GM06990 (cell line): Measurements from ENCODE around the gene GABRB2.

Source experiments
- DNase-seq: peaks from one replicate; pipeline ENCODE4 v3.0.0-alpha.2; 2011; ENCODE audit not compliant: insufficient read length; ENCODE audit errors: extremely low read depth
- H3K27me3 ChIP-seq: replicated peaks from 2 replicates; pipeline ENCODE4 v1.6.0; 2011; ENCODE audit warnings: low read length; ENCODE audit not compliant: control insufficient read depth, insufficient read depth
- H3K36me3 ChIP-seq: 2 replicates; pipeline ENCODE4 v1.5.1; 2011; ENCODE audit warnings: low read length; ENCODE audit not compliant: control insufficient read depth, insufficient read depth
- H3K4me3 ChIP-seq: replicated peaks from 2 replicates; pipeline ENCODE4 v1.5.1; 2011; ENCODE audit warnings: low read depth, mild to moderate bottlenecking, control low read depth, low read length
- TF ChIP-seq, protein P1 (sequence below): IDR thresholded peaks from 2 replicates; pipeline ENCODE4 v1.5.1; 2011; ENCODE audit warnings: low read length, control low read depth, mild to moderate bottlenecking, inconsistent platforms; ENCODE audit not compliant: insufficient read depth, poor library complexity, severe bottlenecking

The GABRB2 gene

DNA sequence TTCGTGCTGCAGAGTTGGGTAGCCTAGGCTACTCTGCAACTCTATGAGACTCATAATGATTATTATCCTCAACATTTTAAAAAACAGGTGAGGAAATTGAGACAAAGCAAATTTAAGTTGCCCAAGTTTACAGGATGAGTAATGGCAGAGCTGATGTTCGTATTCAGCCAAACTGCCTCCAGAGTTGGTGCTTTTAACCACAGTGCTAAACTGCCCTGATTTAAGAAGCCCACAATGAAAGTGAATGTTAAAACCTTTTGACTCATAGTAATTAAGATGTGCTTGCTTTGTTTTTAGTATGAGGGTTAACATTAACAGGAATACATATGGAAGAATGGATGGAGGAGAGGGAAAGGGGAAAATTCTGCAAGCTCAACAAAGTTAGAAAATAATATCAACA, 15.9 kb upstream of the GABRB2 start:
- no peaks in the 10 kb centered on the region for H3K36me3 ChIP-seq
- no peaks in the 10 kb centered on the region for H3K27me3 ChIP-seq
- TF ChIP-seq, protein P1, sequence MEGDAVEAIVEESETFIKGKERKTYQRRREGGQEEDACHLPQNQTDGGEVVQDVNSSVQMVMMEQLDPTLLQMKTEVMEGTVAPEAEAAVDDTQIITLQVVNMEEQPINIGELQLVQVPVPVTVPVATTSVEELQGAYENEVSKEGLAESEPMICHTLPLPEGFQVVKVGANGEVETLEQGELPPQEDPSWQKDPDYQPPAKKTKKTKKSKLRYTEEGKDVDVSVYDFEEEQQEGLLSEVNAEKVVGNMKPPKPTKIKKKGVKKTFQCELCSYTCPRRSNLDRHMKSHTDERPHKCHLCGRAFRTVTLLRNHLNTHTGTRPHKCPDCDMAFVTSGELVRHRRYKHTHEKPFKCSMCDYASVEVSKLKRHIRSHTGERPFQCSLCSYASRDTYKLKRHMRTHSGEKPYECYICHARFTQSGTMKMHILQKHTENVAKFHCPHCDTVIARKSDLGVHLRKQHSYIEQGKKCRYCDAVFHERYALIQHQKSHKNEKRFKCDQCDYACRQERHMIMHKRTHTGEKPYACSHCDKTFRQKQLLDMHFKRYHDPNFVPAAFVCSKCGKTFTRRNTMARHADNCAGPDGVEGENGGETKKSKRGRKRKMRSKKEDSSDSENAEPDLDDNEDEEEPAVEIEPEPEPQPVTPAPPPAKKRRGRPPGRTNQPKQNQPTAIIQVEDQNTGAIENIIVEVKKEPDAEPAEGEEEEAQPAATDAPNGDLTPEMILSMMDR, result no peak
- no peak overlapping the region for H3K4me3 ChIP-seq
- DNase-seq, result no peak

DNA sequence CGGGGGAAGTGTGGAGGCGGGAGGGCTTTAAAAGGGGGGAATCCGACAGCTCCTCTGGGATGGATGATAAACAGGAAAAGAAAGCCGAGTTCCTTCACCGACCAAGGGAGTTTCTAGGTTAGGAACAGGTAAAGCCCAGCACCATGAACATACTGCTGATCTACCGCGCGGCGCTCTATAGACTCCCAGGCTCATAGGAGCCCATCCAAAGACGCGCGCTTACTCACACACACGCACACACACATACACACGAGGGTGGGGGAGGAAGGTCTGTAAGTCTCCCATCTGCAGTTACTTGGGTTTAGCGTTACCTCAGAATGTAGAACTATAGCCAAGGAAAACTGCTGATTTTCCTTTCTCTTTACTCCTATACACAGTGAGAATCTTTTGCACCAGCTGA, 2.6 kb upstream of the GABRB2 start:
- H3K36me3 ChIP-seq, result no peaks in the 10 kb centered on the region
- H3K4me3 ChIP-seq, result no peak overlapping the region
- TF ChIP-seq, protein P1, result no peak
- no peak for DNase-seq
- H3K27me3 ChIP-seq, result peaks cover 2% of the 10 kb centered on the region

DNA sequence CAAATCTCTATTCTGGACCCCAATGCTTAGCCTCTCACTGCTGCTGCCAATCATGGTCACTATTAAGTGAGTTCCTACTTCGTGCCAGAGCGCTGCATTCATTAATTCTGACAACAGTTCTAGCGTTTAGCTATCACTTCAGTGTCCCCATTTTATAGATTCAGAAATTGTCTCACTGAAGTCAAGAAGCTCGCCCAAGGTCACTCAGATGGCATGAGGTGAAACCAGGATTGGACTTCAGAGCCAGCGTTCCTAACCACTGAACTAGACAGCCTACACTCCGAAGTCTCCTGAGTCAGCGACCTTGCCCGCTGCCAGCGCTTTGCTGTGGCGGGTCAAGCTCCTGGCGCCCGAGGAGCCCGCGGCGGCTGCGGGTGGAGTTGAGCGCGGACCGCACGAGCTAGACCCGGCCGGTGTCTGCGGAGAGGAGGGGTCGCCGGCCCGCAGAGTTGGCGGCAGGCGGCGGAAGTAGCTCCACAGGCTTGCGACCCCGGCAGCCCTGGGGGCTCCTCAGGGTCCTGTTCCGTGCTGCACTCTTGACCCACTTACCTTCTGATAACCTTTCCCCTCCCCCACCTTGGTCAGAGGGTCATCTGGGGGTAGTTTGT, 2.1 kb upstream of the GABRB2 start:
- no peak overlapping the region for H3K4me3 ChIP-seq
- peaks cover 2% of the 10 kb centered on the region for H3K27me3 ChIP-seq
- H3K36me3 ChIP-seq, result no peaks in the 10 kb centered on the region
- TF ChIP-seq, protein P1, result no peak
- no peak for DNase-seq

DNA sequence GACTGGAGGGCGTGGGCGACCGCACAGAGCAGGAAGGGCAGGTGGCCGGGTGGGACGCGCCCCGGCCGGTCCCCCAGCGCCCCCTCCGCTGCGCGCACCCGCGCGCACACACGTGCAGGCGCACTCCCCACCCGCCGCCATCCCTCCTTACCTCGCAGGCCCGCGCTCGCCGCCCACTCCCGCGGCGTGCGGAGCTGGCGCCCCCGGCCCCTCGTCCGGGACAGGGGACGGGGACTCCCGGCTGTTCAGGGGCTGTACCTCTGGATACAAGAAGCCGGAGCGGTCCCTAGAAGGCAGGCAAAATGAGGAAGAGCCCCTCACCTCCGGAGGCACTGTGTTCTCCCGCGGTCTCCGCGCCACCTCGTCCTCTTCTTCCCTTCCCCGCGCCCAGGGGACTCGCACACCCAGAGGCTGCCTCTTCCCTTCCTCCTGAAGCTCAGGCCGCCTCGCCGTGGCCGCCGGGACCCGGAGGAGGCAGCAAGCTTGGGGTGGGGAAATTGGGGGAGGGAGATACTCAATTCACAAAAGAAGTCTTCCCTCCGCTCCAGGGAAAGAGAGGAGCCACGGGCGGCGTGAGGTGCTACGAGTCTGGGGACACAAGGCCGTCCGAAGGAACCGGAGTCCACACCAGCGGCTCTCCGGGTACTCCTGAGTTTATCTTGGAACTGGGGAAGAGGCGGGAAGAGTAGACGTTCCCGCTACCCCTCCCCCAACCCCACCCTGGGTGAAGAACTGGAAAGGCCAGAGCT, 1.4 kb upstream of the GABRB2 start:
- peak; percentile 10 for DNase-seq
- peaks cover 2% of the 10 kb centered on the region for H3K27me3 ChIP-seq

DNA sequence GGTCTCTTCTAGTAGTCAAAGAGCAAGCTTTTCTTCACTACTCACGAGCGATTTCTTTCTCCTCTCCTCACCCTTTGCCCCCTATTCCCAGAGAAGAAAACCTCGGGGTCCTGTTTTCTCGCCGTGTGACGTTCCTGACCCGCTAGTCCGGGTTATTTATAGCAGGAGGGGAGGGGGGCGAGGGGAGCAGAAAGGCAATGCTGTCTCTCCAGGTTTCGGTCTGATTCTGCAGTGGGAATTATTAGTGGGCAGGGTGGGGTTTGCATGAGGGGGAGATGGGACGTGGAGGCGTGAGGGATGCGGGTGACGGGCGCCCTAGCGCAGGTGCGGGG, 847 bp upstream of the GABRB2 start:
- no peaks in the 10 kb centered on the region for H3K36me3 ChIP-seq
- peaks cover 2% of the 10 kb centered on the region for H3K27me3 ChIP-seq
- TF ChIP-seq, protein P1, result no peak
- peak overlapping the region; percentile 61 for H3K4me3 ChIP-seq
- no peak for DNase-seq

More for the DNA sequence above, 1.4 kb upstream of the GABRB2 start:
- H3K4me3 ChIP-seq, result peak overlapping the region; percentile 61
- TF ChIP-seq, protein P1, result no peak
- no peaks in the 10 kb centered on the region for H3K36me3 ChIP-seq
